Common myeloid progenitor, CD34-positive (primary cell): ENCODE measurements around the gene GNAL.

Experiments used
- CTCF ChIA-PET: fragments of 350-600 bp; sonication (Branson Sonifier 250); formaldehyde crosslinking; loops from one replicate; lab custom pipeline; 2021; ENCODE audit warnings: antibody characterized with exemption; lab: Charles Lee
- POLR2A ChIA-PET: fragments of 350-600 bp; sonication (Branson Sonifier 250); formaldehyde crosslinking; loops from one replicate; lab custom pipeline; 2021; ENCODE audit warnings: antibody characterized with exemption; lab: Charles Lee
- DNase-seq, 3 donors: peaks; one replicate each; pipeline versions ENCODE4 v3.0.0 to v3.0.0-alpha.2; 2013
- H3K27ac ChIP-seq, 2 experiments: 1 replicate in 1 of 2; 2 replicates in 1 of 2; pipeline ENCODE4 v1.7.0; 2013; ENCODE audit warnings: inconsistent platforms in 2 of 2, low read length in 2 of 2, mild to moderate bottlenecking in 2 of 2, low read depth in 1 of 2, moderate library complexity in 1 of 2; ENCODE audit not compliant: severe bottlenecking in 2 of 2, insufficient read depth in 1 of 2, poor library complexity in 1 of 2
- H3K27me3 ChIP-seq, 5 experiments: replicated peaks in 2 of 5; 1 replicate in 3 of 5; 2 replicates in 2 of 5; pipeline versions ENCODE4 v1.6.1 to v1.7.0; 2013; ENCODE audit warnings: low read length in 4 of 5, mild to moderate bottlenecking in 2 of 5, moderate library complexity in 2 of 5, inconsistent platforms in 1 of 5; ENCODE audit not compliant: insufficient read depth in 5 of 5, control insufficient read depth in 4 of 5
- H3K36me3 ChIP-seq, 4 experiments: 1 replicate in 2 of 4; 2 replicates in 2 of 4; pipeline versions ENCODE4 v1.6.1 to v1.7.0; 2013; ENCODE audit warnings: low read length in 3 of 4, control low read depth in 1 of 4, mild to moderate bottlenecking in 1 of 4; ENCODE audit not compliant: control insufficient read depth in 4 of 4, insufficient read depth in 4 of 4
- H3K4me1 ChIP-seq, 4 experiments: 1 replicate in 3 of 4; 2 replicates in 1 of 4; pipeline versions ENCODE4 v1.6.1 to v1.7.1; 2013; ENCODE audit warnings: low read length in 3 of 4, mild to moderate bottlenecking in 3 of 4, control low read depth in 1 of 4, inconsistent platforms in 1 of 4, moderate library complexity in 1 of 4; ENCODE audit not compliant: control insufficient read depth in 4 of 4, insufficient read depth in 4 of 4; ENCODE audit errors: control extremely low read depth in 1 of 4
- H3K4me3 ChIP-seq, 7 experiments: 1 replicate in 4 of 7; 2 replicates in 3 of 7; pipeline versions ENCODE4 v1.5.1 to v1.7.0; 2013; ENCODE audit warnings: mild to moderate bottlenecking in 7 of 7, low read length in 6 of 7, moderate library complexity in 6 of 7, inconsistent platforms in 2 of 7, low read depth in 2 of 7, control low read depth in 1 of 7; ENCODE audit not compliant: insufficient read depth in 4 of 7, control insufficient read depth in 1 of 7; ENCODE audit errors: extremely low read depth in 1 of 7
- H3K9me3 ChIP-seq, 5 experiments: 1 replicate in 4 of 5; 2 replicates in 1 of 5; pipeline versions ENCODE4 v1.6.1 to v1.7.1; 2013; ENCODE audit warnings: low read length in 4 of 5, mild to moderate bottlenecking in 2 of 5, inconsistent platforms in 1 of 5, low read depth in 1 of 5, moderate library complexity in 1 of 5; ENCODE audit not compliant: control insufficient read depth in 4 of 5, insufficient read depth in 2 of 5; ENCODE audit errors: control extremely low read depth in 1 of 5
- WGBS: methylation state at CpG from one replicate; pipeline ENCODE4 v1.1.5; 2013; ENCODE audit not compliant: insufficient coverage; 5-methylcytosine and 5-hydroxymethylcytosine counted together

Gene GNAL

GRCh38 chr18:11923450-11923849 lies 234.4 kb downstream of the GNAL start:
- no peak overlapping the region for H3K27ac ChIP-seq
- CTCF ChIA-PET: interaction anchor here (0.8 to 2.8 kb wide), 6 partner anchors 8 to 72 kb away, joined by 3 to 11 read pairs (median 6); no protein-coding TSS in a partner anchor
- WGBS: no CpG with 5 or more reads among the region's 3 CpGs

GRCh38 chr18:11925800-11926481 lies 236.9 kb downstream of the GNAL start:
- ChIA-PET POLR2A (no interaction called here), CTCF (interaction anchor here (0.8 to 2.8 kb wide), 2 partner anchors 10 to 11 kb away, joined by 5 to 11 read pairs; no protein-coding TSS in a partner anchor)
- Histone ChIP-seq H3K4me3 (no peak overlapping the region), H3K27me3 (no peaks in the 10 kb centered on the region), H3K27ac (no peak overlapping the region), H3K9me3 (no peaks in the 10 kb centered on the region), H3K4me1 (peaks cover 0 to 2% (median 0%) of the 10 kb centered on the region in 4 experiments), H3K36me3 (no peaks in the 10 kb centered on the region)
- no peak for DNase-seq
- WGBS: 86% methylated on average over 4 of the region's 12 CpGs

More at GRCh38 chr18:11923450-11923849, 234.4 kb downstream of the GNAL start:
- Histone ChIP-seq H3K4me1 (peaks cover 0 to 2% (median 0%) of the 10 kb centered on the region in 4 experiments), H3K9me3 (no peaks in the 10 kb centered on the region), H3K4me3 (no peak overlapping the region), H3K36me3 (no peaks in the 10 kb centered on the region), H3K27me3 (no peaks in the 10 kb centered on the region)
- DNase-seq: no peak
- POLR2A ChIA-PET: no interaction called here

GRCh38 chr18:11927497-11927896 lies 238.4 kb downstream of the GNAL start:
- no peak for DNase-seq
- Histone ChIP-seq H3K4me3 (no peak overlapping the region), H3K36me3 (no peaks in the 10 kb centered on the region), H3K27ac (no peak overlapping the region), H3K9me3 (no peaks in the 10 kb centered on the region), H3K4me1 (peaks cover 0 to 2% (median 0%) of the 10 kb centered on the region in 4 experiments), H3K27me3 (no peaks in the 10 kb centered on the region)
- POLR2A ChIA-PET: no interaction called here
- WGBS: no CpG with 5 or more reads among the region's 1 CpG
- CTCF ChIA-PET: interaction anchor here (0.9 to 2.6 kb wide), 6 partner anchors 10 to 273 kb away, joined by 3 to 25 read pairs (median 4); no protein-coding TSS in a partner anchor

GRCh38 chr18:11932393-11932792 lies 243.3 kb downstream of the GNAL start:
- Histone ChIP-seq H3K9me3 (no peaks in the 10 kb centered on the region), H3K27me3 (no peaks in the 10 kb centered on the region), H3K4me1 (no peaks in the 10 kb centered on the region), H3K36me3 (no peaks in the 10 kb centered on the region), H3K27ac (no peak overlapping the region), H3K4me3 (no peak overlapping the region)
- no peak for DNase-seq
- ChIA-PET CTCF (interaction anchor here (1.2 to 22.6 kb wide), 3 partner anchors 8 to 64 kb away, joined by 3 to 667 read pairs (median 5); no protein-coding TSS in a partner anchor), POLR2A (no interaction called here)
- 91% methylated on average over 14 of the region's 14 CpGs for WGBS
